Upper lobe of left lung (tissue), 6 donors: ENCODE data around the gene KRT86. TPM values are rescaled to one million over a fixed set of nuclear protein-coding genes. Genes with fewer than 3 reads are reported as not detected.
A peak's percentile ranks its signal among the peaks of the same experiment; 100 is the strongest.

ENCODE experiments used
- ATAC-seq, 2 donors: fragments of 200-7000 bp; cut with Tn5 transposase; one replicate each; pipeline ENCODE4 v1.9.1; 2022; ENCODE audit warnings: mild to moderate bottlenecking in 2 of 2, moderate library complexity in 2 of 2; ENCODE audit not compliant: low FRiP score in 2 of 2
- DNase-seq, 2 donors: peaks; one replicate each; pipeline ENCODE4 v3.0.0-alpha.2; 2019 to 2020
- H3K27ac ChIP-seq, 4 donors: fragments of 200-600 bp; sonication (generic); one replicate each; pipeline ENCODE4 v1.5.1; 2016 to 2019
- H3K27me3 ChIP-seq, 4 donors: fragments of 200-600 bp; sonication (generic); one replicate each; pipeline ENCODE4 v1.5.1; 2017 to 2019
- H3K36me3 ChIP-seq, 4 donors: fragments of 200-600 bp; sonication (generic); one replicate each; pipeline ENCODE4 v1.5.1; 2016 to 2019
- H3K4me1 ChIP-seq, 4 donors: fragments of 200-600 bp; sonication (generic); one replicate each; pipeline ENCODE4 v1.5.1; 2018 to 2019
- H3K4me3 ChIP-seq, 4 donors: fragments of 200-600 bp; sonication (generic); one replicate each; pipeline ENCODE4 v1.5.1; 2017 to 2019; ENCODE audit warnings: mild to moderate bottlenecking in 2 of 4, moderate library complexity in 1 of 4
- H3K9me3 ChIP-seq, 4 donors: fragments of 200-600 bp; sonication (generic); one replicate each; pipeline ENCODE4 v1.5.1; 2018 to 2019
- CTCF ChIP-seq, 6 experiments: fragments of 450-650 bp in 4 of 6; fragments of 200-600 bp in 2 of 6; sonication (generic) in 2 of 6; IDR thresholded peaks; one replicate each; pipeline ENCODE4 v1.5.1; 2016 to 2019; ENCODE audit warnings: antibody characterized with exemption in 6 of 6
- EP300 ChIP-seq, 4 donors: sonication (generic); formaldehyde crosslinking; IDR thresholded peaks; one replicate each; pipeline ENCODE4 v1.5.1; 2017; ENCODE audit warnings: antibody characterized with exemption in 4 of 4, control low read depth in 2 of 4
- POLR2A ChIP-seq, 4 donors: fragments of 450-650 bp; IDR thresholded peaks; one replicate each; pipeline ENCODE4 v1.5.1; 2016 to 2017; ENCODE audit warnings: antibody characterized with exemption in 4 of 4, mild to moderate bottlenecking in 2 of 4
- POLR2AphosphoS5 ChIP-seq, 2 donors: sonication (generic); formaldehyde crosslinking; IDR thresholded peaks; one replicate each; pipeline ENCODE4 v1.5.1; 2017; ENCODE audit warnings: antibody characterized with exemption in 2 of 2
- WGBS, 2 donors: methylation state at CpG; one replicate each; pipeline ENCODE4 v1.1.5; 2017 to 2018; 5-methylcytosine and 5-hydroxymethylcytosine counted together
- total RNA-seq, 6 donors: library from RNA; depleted of rRNA in 4 of 6; stranded (reverse); fragments of >200 nt in 4 of 6; gene quantifications; one replicate each; pipeline versions ENCODE4 v1.1.0 to v1.2.1, GENCODE V29; 2016 to 2021
- donor health status: DM: no; HTN: no; CAD: no; lungs with moderate emphysema.
- donor health status: DM: no; HTN: yes; CAD: no; lungs with severe emphysema.

Gene KRT86
- total RNA-seq, 6 donors from 2014 or later, result 0.30 to 1.5 (median 0.93) TPM; not detected in 2

GRCh38 chr12:52232203-52232673, 42.2 kb upstream of the KRT86 start:
- Histone ChIP-seq H3K4me3 (peak overlapping the region in 3 of 4 donors; percentile 51 to 53 (median 51)), H3K9me3 (no peaks in the 10 kb centered on the region), H3K27ac (peak overlapping the region; percentile 81 to 94 (median 82)), H3K27me3 (peaks cover 0 to 21% (median 5%) of the 10 kb centered on the region in 4 donors), H3K4me1 (peaks cover 3 to 58% (median 29%) of the 10 kb centered on the region in 4 donors), H3K36me3 (peaks cover 0 to 9% (median 0%) of the 10 kb centered on the region in 4 donors)
- DNase-seq (peak in 1 of 2 donors; percentile 29), ATAC-seq (peak in 1 of 2 donors; percentile 2)
- 42 to 47% methylated on average over 12 of the region's 12 CpGs for WGBS, 2 donors
- no peak for TF ChIP-seq EP300 (IDR thresholded peaks at IDR 0.05)
- TF ChIP-seq POLR2A (IDR thresholded peaks at IDR 0.05), result no peak
- no peak for TF ChIP-seq POLR2AphosphoS5 (IDR thresholded peaks at IDR 0.05)
- TF ChIP-seq CTCF (IDR thresholded peaks at IDR 0.05), result no peak

GRCh38 chr12:52232674-52233461, 41.6 kb upstream of the KRT86 start, which contains the start of gene KRT7:
Gene KRT7, plus strand, starts transcription at chr12:52233243. Its CDS starts 54 bp downstream, at chr12:52233297.
- ATAC-seq, result peak; percentile 49 to 77
- peaks cover 0 to 9% (median 0%) of the 10 kb centered on the region in 4 donors for H3K36me3 ChIP-seq
- peak; percentile 91 to 94 for DNase-seq
- WGBS, 2 donors, result 13 to 18% methylated on average over 10 to 19 of the region's 58 CpGs
- peaks cover 0 to 21% (median 5%) of the 10 kb centered on the region in 4 donors for H3K27me3 ChIP-seq
- H3K9me3 ChIP-seq, result no peaks in the 10 kb centered on the region
- peak within 1 kb of the TSS; percentile 81 to 94 (median 82) for H3K27ac ChIP-seq
- TF ChIP-seq POLR2A (IDR thresholded peaks at IDR 0.05) (peak; percentile 15 to 92 (median 66)), CTCF (IDR thresholded peaks at IDR 0.05) (peak in 2 of 6 experiments; percentile 18 to 25), POLR2AphosphoS5 (IDR thresholded peaks at IDR 0.05) (peak; percentile 75 to 81), EP300 (IDR thresholded peaks at IDR 0.05) (peak in 1 of 4 donors; percentile 10)
- H3K4me1 ChIP-seq, result peaks cover 3 to 61% (median 31%) of the 10 kb centered on the region in 4 donors
- H3K4me3 ChIP-seq, result peak within 1 kb of the TSS; percentile 29 to 53 (median 51)

GRCh38 chr12:52233462-52234207, 40.8 kb upstream of the KRT86 start:
- H3K27me3 ChIP-seq, result peaks cover 0 to 21% (median 5%) of the 10 kb centered on the region in 4 donors
- peak overlapping the region; percentile 81 to 94 (median 82) for H3K27ac ChIP-seq
- DNase-seq (peak in 1 of 2 donors; percentile 19), ATAC-seq (no peak)
- H3K9me3 ChIP-seq, result no peaks in the 10 kb centered on the region
- no peak for TF ChIP-seq CTCF (IDR thresholded peaks at IDR 0.05)
- no peak for TF ChIP-seq EP300 (IDR thresholded peaks at IDR 0.05)
- TF ChIP-seq POLR2A (IDR thresholded peaks at IDR 0.05), result no peak
- no peak for TF ChIP-seq POLR2AphosphoS5 (IDR thresholded peaks at IDR 0.05)
- H3K36me3 ChIP-seq, result peaks cover 0 to 9% (median 0%) of the 10 kb centered on the region in 4 donors
- peaks cover 3 to 61% (median 37%) of the 10 kb centered on the region in 4 donors for H3K4me1 ChIP-seq
- 10 to 23% methylated on average over 16 to 31 of the region's 40 CpGs for WGBS, 2 donors
- H3K4me3 ChIP-seq, result peak overlapping the region; percentile 29 to 53 (median 51)

- Histone ChIP-seq H3K9me3 (no peaks in the 10 kb centered on the region), H3K27ac (peak overlapping the region; percentile 81 to 94 (median 82)), H3K36me3 (peaks cover 0 to 9% (median 0%) of the 10 kb centered on the region in 4 donors), H3K27me3 (peaks cover 0 to 21% (median 5%) of the 10 kb centered on the region in 4 donors), H3K4me1 (peaks cover 3 to 65% (median 39%) of the 10 kb centered on the region in 4 donors), H3K4me3 (peak overlapping the region; percentile 29 to 53 (median 51))
- TF ChIP-seq POLR2AphosphoS5 (IDR thresholded peaks at IDR 0.05) (no peak), EP300 (IDR thresholded peaks at IDR 0.05) (no peak), POLR2A (IDR thresholded peaks at IDR 0.05) (no peak), CTCF (IDR thresholded peaks at IDR 0.05) (no peak)
- WGBS, 2 donors, result 74 to 80% methylated on average over 9 to 10 of the region's 10 CpGs
- peak in 1 of 2 donors; percentile 15 for DNase-seq
- ATAC-seq, result no peak
Measured at GRCh38 chr12:52234223-52234810, 40.1 kb upstream of the KRT86 start.
